Vagina (tissue), 2 donors: ENCODE results near the gene ADPGK.

Experiments
- POLR2AphosphoS5 ChIP-seq, 2 donors: sonication (generic); formaldehyde crosslinking; IDR thresholded peaks; one replicate each; pipeline ENCODE4 v1.9.0; 2017; ENCODE audit warnings: antibody characterized with exemption in 2 of 2, mild to moderate bottlenecking in 2 of 2, low read depth in 1 of 2; ENCODE audit not compliant: insufficient read depth in 1 of 2
- TF ChIP-seq, protein P1 (sequence below), 3 experiments: fragments of 450-650 bp in 2 of 3; fragments of 200-600 bp in 1 of 3; sonication (generic) in 1 of 3; IDR thresholded peaks; one replicate each; pipeline ENCODE4 v1.5.1; 2017 to 2019; ENCODE audit warnings: antibody characterized with exemption in 3 of 3, mild to moderate bottlenecking in 2 of 3, moderate library complexity in 2 of 3

DNA sequence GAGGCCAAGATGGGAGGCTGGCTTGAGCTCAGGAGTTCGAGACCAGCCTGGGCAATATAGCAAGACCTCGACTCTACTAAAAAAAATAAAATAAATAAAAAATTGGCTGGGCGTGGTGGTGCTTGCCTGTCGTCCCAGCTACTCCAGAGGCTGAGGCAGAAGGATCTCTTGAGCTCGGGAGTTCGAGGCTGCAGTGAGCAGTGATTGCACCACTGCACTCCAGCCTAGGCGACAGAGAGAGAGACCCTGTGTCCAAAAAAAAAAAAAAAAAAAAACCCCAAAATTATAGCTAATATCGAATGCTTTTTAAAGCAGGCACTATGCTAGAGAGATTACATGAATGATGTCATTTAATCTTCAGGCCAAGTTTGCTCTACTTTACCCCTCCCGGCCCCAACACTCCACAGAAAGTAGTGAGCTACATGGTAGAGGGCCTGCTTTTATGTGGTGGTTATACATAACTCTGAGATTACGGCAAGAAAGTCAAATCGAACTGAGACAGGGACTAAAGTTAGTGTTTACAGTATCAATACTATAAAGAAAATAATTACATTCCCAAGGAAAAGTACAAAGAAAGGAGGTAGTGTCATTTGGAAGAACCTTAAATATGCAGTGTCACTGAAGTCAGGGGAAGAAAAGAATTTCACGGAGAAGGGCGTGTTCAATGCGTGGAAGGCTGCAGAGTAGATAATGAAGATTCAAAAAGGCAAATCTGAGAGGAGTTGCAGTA is 1.1 kb downstream of the ADPGK start:
- TF ChIP-seq, protein P1, sequence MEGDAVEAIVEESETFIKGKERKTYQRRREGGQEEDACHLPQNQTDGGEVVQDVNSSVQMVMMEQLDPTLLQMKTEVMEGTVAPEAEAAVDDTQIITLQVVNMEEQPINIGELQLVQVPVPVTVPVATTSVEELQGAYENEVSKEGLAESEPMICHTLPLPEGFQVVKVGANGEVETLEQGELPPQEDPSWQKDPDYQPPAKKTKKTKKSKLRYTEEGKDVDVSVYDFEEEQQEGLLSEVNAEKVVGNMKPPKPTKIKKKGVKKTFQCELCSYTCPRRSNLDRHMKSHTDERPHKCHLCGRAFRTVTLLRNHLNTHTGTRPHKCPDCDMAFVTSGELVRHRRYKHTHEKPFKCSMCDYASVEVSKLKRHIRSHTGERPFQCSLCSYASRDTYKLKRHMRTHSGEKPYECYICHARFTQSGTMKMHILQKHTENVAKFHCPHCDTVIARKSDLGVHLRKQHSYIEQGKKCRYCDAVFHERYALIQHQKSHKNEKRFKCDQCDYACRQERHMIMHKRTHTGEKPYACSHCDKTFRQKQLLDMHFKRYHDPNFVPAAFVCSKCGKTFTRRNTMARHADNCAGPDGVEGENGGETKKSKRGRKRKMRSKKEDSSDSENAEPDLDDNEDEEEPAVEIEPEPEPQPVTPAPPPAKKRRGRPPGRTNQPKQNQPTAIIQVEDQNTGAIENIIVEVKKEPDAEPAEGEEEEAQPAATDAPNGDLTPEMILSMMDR (IDR thresholded peaks at IDR 0.05) = no peak
- no peak for TF ChIP-seq POLR2AphosphoS5 (IDR thresholded peaks at IDR 0.05; ENCODE audit: insufficient read depth in 1 of 2, low read depth in 1 of 2)
